GM23248 (cell line): ENCODE results near the gene ACIN1. TPM values are rescaled to one million over a fixed set of nuclear protein-coding genes. Genes with fewer than 3 reads are reported as not detected.
A peak's percentile ranks its signal among the peaks of the same experiment; 100 is the strongest.

ENCODE experiments used
- DNase-seq: peaks from one replicate; pipeline ENCODE4 v3.0.0-alpha.2; 2015
- H2AFZ ChIP-seq: fragments of 200-600 bp; sonication (generic); 2 replicates; pipeline ENCODE4 v1.6.1; 2016; ENCODE audit warnings: antibody characterized with exemption
- H3F3A ChIP-seq: fragments of 200-600 bp; sonication (generic); 2 replicates; pipeline ENCODE4 v1.6.1; 2016; ENCODE audit warnings: mild to moderate bottlenecking, antibody characterized with exemption, mixed run types; ENCODE audit not compliant: insufficient read depth
- H3K27ac ChIP-seq: fragments of 200-600 bp; sonication (generic); 2 replicates; pipeline ENCODE4 v1.5.1; 2016; ENCODE audit warnings: mild to moderate bottlenecking
- H3K27me3 ChIP-seq: fragments of 200-600 bp; sonication (generic); replicated peaks from 2 replicates; pipeline ENCODE4 v1.6.1; 2016; ENCODE audit warnings: mild to moderate bottlenecking; ENCODE audit not compliant: insufficient read depth
- H3K36me3 ChIP-seq: fragments of 200-600 bp; sonication (generic); 2 replicates; pipeline ENCODE4 v1.6.1; 2016; ENCODE audit warnings: low read depth, mild to moderate bottlenecking
- H3K4me1 ChIP-seq: fragments of 200-600 bp; sonication (generic); 2 replicates; pipeline ENCODE4 v1.6.1; 2016; ENCODE audit warnings: mild to moderate bottlenecking; ENCODE audit not compliant: insufficient read depth
- H3K4me2 ChIP-seq: fragments of 200-600 bp; sonication (generic); one replicate; pipeline ENCODE4 v1.6.1; 2016; ENCODE audit warnings: mild to moderate bottlenecking; ENCODE audit not compliant: unreplicated experiment
- H3K4me3 ChIP-seq: fragments of 200-600 bp; sonication (generic); 2 replicates; pipeline ENCODE4 v1.5.1; 2016; ENCODE audit warnings: mild to moderate bottlenecking
- H3K79me2 ChIP-seq: fragments of 200-600 bp; sonication (generic); 2 replicates; pipeline ENCODE4 v1.6.1; 2016; ENCODE audit warnings: mild to moderate bottlenecking; ENCODE audit not compliant: insufficient read depth
- H3K9ac ChIP-seq: fragments of 200-600 bp; sonication (generic); 2 replicates; pipeline ENCODE4 v1.6.1; 2016; ENCODE audit warnings: mild to moderate bottlenecking
- H3K9me2 ChIP-seq: fragments of 200-600 bp; sonication (generic); 2 replicates; pipeline ENCODE4 v1.6.1; 2016; ENCODE audit warnings: mixed run types, mild to moderate bottlenecking, moderate library complexity; ENCODE audit not compliant: insufficient read depth
- H3K9me3 ChIP-seq: fragments of 200-600 bp; sonication (generic); one replicate; pipeline ENCODE4 v1.6.1; 2017; ENCODE audit warnings: low read depth
- H4K20me1 ChIP-seq: fragments of 200-600 bp; sonication (generic); 2 replicates; pipeline ENCODE4 v1.6.0; 2016; ENCODE audit not compliant: insufficient read depth
- EZH2 ChIP-seq: fragments of 200-600 bp; sonication (generic); IDR thresholded peaks from 2 replicates; pipeline ENCODE4 v1.6.1; 2018; ENCODE audit warnings: antibody characterized with exemption, mild to moderate bottlenecking; ENCODE audit not compliant: insufficient read depth, poor library complexity, severe bottlenecking
- EZH2phosphoT487 ChIP-seq: fragments of 200-600 bp; sonication (generic); IDR thresholded peaks from 2 replicates; pipeline ENCODE4 v1.6.1; 2018; ENCODE audit warnings: antibody characterized with exemption, moderate library complexity, mild to moderate bottlenecking, low read depth; ENCODE audit not compliant: insufficient read depth
- WGBS, 2 experiments: methylation state at CpG; one replicate each; pipeline ENCODE4 v1.1.6; 2015 to 2017; ENCODE audit warnings: low lambda C conversion rate in 2 of 2, low coverage in 1 of 2; ENCODE audit errors: missing lambda C conversion rate in 2 of 2; 5-methylcytosine and 5-hydroxymethylcytosine counted together
- in situ Hi-C: fragments of 300-500 bp; cut with MboI; formaldehyde crosslinking; loops from 2 replicates; pipeline ENCODE4 v1.15.0; 2020
- polyA plus RNA-seq: library from polyadenylated mRNA; unstranded; fragments of >200 nt; fragmentation: Nextera tagmentation; extraction: Ambion mirVana; gene quantifications from 2 replicates; pipeline ENCODE4 v1.2.1, GENCODE V29; 2016
- total RNA-seq: library from RNA; depleted of rRNA; stranded (reverse); fragments of >200 nt; shearing (Covaris generic); gene quantifications from 2 replicates; pipeline ENCODE4 v1.2.3, GENCODE V29; 2014

The ACIN1 gene
- total and polyA plus RNA-seq, 2 experiments from 2014 or later: 35.5 to 63.7 TPM

- no peak overlapping the region for H3K9ac ChIP-seq
- TF ChIP-seq EZH2phosphoT487: no peak
- TF ChIP-seq EZH2: no peak
- H3K4me1 ChIP-seq: peaks cover 29% of the 10 kb centered on the region
- in situ Hi-C loops: no loop called here
- no peaks in the 10 kb centered on the region for H4K20me1 ChIP-seq
- no peak overlapping the region for H3K4me3 ChIP-seq
- no peaks in the 10 kb centered on the region for H3K27me3 ChIP-seq
- H3K9me2 ChIP-seq: no peaks in the 10 kb centered on the region
- no peaks in the 10 kb centered on the region for H3K36me3 ChIP-seq
- no peak overlapping the region for H2AFZ ChIP-seq
- no peaks in the 10 kb centered on the region for H3K79me2 ChIP-seq
- H3F3A ChIP-seq: peaks cover 21% of the 10 kb centered on the region
- no peak overlapping the region for H3K4me2 ChIP-seq
- no peaks in the 10 kb centered on the region for H3K9me3 ChIP-seq
- DNase-seq: no peak
- H3K27ac ChIP-seq: no peak overlapping the region
- WGBS, 2 experiments: 87 to 92% methylated on average over 9 of the region's 9 CpGs
Measured at GRCh38 chr14:23125933-23126524, 31.1 kb upstream of the ACIN1 start.

DNA sequence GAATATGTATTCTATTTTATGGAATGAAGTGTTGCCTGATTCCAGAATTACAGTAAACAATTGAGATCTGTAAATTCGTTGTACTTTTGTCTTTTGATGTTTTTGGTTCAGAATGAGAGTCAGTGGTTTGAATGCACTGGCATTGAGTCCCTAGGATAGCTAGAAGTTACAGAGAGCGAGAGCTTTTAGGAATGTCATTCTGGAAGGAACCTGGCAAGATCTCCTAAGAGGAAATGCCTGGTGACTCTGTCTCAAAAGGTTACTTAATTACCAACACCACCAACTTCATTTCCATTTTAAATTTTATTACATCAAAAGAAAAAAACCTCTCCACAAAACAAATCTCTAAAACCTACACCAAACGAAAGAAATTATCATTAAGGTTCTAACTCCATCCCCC, 30.1 kb upstream of the ACIN1 start:
- peak overlapping the region; percentile 40 for H3K4me2 ChIP-seq
- no peaks in the 10 kb centered on the region for H3K9me3 ChIP-seq
- no peaks in the 10 kb centered on the region for H3K27me3 ChIP-seq
- TF ChIP-seq EZH2phosphoT487 (no peak), EZH2 (no peak)
- H3F3A ChIP-seq: peaks cover 22% of the 10 kb centered on the region
- in situ Hi-C loops: no loop called here
- H2AFZ ChIP-seq: no peak overlapping the region
- peak; percentile 59 for DNase-seq
- 15 to 19% methylated on average over 3 of the region's 3 CpGs for WGBS, 2 experiments
- H3K9me2 ChIP-seq: no peaks in the 10 kb centered on the region
- peak overlapping the region; percentile 16; the same call in 1 of the 2 replicates for H3K27ac ChIP-seq
- no peaks in the 10 kb centered on the region for H4K20me1 ChIP-seq
- H3K9ac ChIP-seq: no peak overlapping the region
- no peak overlapping the region for H3K4me3 ChIP-seq
- peaks cover 30% of the 10 kb centered on the region for H3K4me1 ChIP-seq
- no peaks in the 10 kb centered on the region for H3K79me2 ChIP-seq
- no peaks in the 10 kb centered on the region for H3K36me3 ChIP-seq

DNA sequence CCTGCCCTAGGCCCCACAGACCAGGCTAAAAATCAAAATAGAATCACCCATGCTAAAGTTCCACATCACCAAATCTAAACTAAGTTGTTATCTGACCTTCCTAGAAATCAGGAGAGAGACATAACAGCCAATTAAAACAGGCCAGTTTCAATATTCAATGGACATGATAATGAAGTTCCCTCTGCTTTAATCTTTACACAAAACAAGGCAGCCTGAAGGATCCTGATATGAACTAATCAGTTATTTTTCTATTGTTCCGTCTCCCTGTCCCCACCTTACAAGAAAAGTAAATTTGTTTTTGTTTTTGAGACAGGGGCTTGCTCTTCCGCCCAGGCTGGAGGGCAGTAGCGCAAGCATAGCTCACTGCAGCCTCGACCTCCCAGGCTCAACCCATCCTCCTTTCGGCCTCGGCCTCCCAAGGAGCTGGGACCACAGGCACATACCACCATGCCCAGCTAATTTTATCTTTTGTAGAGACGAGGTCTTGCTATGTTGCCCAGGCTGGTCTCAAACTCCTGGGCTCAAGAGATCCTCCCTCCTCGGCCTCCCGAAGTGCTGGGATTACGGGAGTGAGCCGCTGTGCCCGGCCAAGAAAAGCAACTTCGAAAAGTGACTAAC, 29.5 kb upstream of the ACIN1 start:
- 76 to 77% methylated on average over 13 of the region's 13 CpGs for WGBS, 2 experiments
- no peaks in the 10 kb centered on the region for H3K9me2 ChIP-seq
- H3K79me2 ChIP-seq: no peaks in the 10 kb centered on the region
- TF ChIP-seq EZH2 (no peak), EZH2phosphoT487 (no peak)
- no peaks in the 10 kb centered on the region for H3K36me3 ChIP-seq
- H3K27me3 ChIP-seq: no peaks in the 10 kb centered on the region
- H3K9ac ChIP-seq: no peak overlapping the region
- H3K4me3 ChIP-seq: no peak overlapping the region
- H4K20me1 ChIP-seq: no peaks in the 10 kb centered on the region
- no peak overlapping the region for H2AFZ ChIP-seq
- H3K27ac ChIP-seq: peak overlapping the region; percentile 16; the same call in 1 of the 2 replicates
- no peak overlapping the region for H3K4me2 ChIP-seq
- H3F3A ChIP-seq: peaks cover 22% of the 10 kb centered on the region
- DNase-seq: no peak
- peaks cover 30% of the 10 kb centered on the region for H3K4me1 ChIP-seq
- H3K9me3 ChIP-seq: no peaks in the 10 kb centered on the region
- in situ Hi-C loops: no loop called here

- H4K20me1 ChIP-seq: no peaks in the 10 kb centered on the region
- H3K9me2 ChIP-seq: no peaks in the 10 kb centered on the region
- in situ Hi-C loops: no loop called here
- H3K36me3 ChIP-seq: no peaks in the 10 kb centered on the region
- H3K4me2 ChIP-seq: no peak overlapping the region
- H3K27ac ChIP-seq: no peak overlapping the region
- no peak for DNase-seq
- peaks cover 30% of the 10 kb centered on the region for H3K4me1 ChIP-seq
- H3K27me3 ChIP-seq: no peaks in the 10 kb centered on the region
- H3K79me2 ChIP-seq: no peaks in the 10 kb centered on the region
- no peak overlapping the region for H2AFZ ChIP-seq
- H3K4me3 ChIP-seq: no peak overlapping the region
- peaks cover 22% of the 10 kb centered on the region for H3F3A ChIP-seq
- no peak overlapping the region for H3K9ac ChIP-seq
- H3K9me3 ChIP-seq: no peaks in the 10 kb centered on the region
- WGBS, 2 experiments: 43 to 44% methylated on average over 7 to 8 of the region's 8 CpGs
- no peak for TF ChIP-seq EZH2phosphoT487
- no peak for TF ChIP-seq EZH2
Measured at GRCh38 chr14:23123419-23123818, 28.5 kb upstream of the ACIN1 start.
